Measurements from ENCODE around the gene C21orf91.

- TF ChIP-seq POLR2A (IDR thresholded peaks at IDR 0.05) (no peak), EP300 (IDR thresholded peaks at IDR 0.05) (no peak), CTCF (IDR thresholded peaks at IDR 0.05) (no peak)
These were observed 41.9 kb downstream of the C21orf91 start for GRCh38 chr21:17777072-17777765.

Data from upper lobe of left lung (tissue), 4 donors.